Esophagus squamous epithelium (tissue), 5 donors: ENCODE measurements around the gene SLC38A8. TPM values are rescaled to one million over a fixed set of nuclear protein-coding genes. Genes with fewer than 3 reads are reported as not detected.

Experiments
- DNase-seq: peaks from one replicate; lab custom pipeline; 2025; lab: John Stamatoyannopoulos, UW
- H3K27ac ChIP-seq, 4 donors: fragments of 200-600 bp; sonication (generic); one replicate each; pipeline ENCODE4 v1.5.1; 2016 to 2019; ENCODE audit warnings: mild to moderate bottlenecking in 1 of 4
- H3K27me3 ChIP-seq, 4 donors: fragments of 200-600 bp; sonication (generic); 1 replicate in 3 of 4; 2 replicates in 1 of 4; pipeline versions ENCODE4 v1.5.1 to v1.6.0; 2017 to 2021; ENCODE audit warnings: antibody characterized with exemption in 1 of 4
- H3K36me3 ChIP-seq, 3 donors: fragments of 200-600 bp; sonication (generic); one replicate each; pipeline ENCODE4 v1.5.1; 2016 to 2019
- H3K4me1 ChIP-seq, 3 donors: fragments of 200-600 bp; sonication (generic); one replicate each; pipeline ENCODE4 v1.5.1; 2017 to 2019
- H3K4me3 ChIP-seq, 4 donors: fragments of 200-600 bp; sonication (generic); 1 replicate in 3 of 4; 2 replicates in 1 of 4; pipeline ENCODE4 v1.5.1; 2016 to 2019; ENCODE audit warnings: mild to moderate bottlenecking in 2 of 4, moderate library complexity in 1 of 4
- H3K9me3 ChIP-seq, 3 donors: fragments of 200-600 bp; sonication (generic); one replicate each; pipeline ENCODE4 v1.5.1; 2016 to 2019
- CTCF ChIP-seq, 6 experiments: fragments of 450-650 bp in 4 of 6; fragments of 200-600 bp in 2 of 6; sonication (generic) in 2 of 6; IDR thresholded peaks; one replicate each; pipeline ENCODE4 v1.5.1; 2016 to 2019; ENCODE audit warnings: antibody characterized with exemption in 6 of 6, mild to moderate bottlenecking in 4 of 6, moderate library complexity in 4 of 6
- POLR2A ChIP-seq, 4 donors: fragments of 450-650 bp; IDR thresholded peaks; one replicate each; pipeline ENCODE4 v1.6.1; 2017; ENCODE audit warnings: antibody characterized with exemption in 4 of 4, mild to moderate bottlenecking in 4 of 4, moderate library complexity in 3 of 4
- WGBS, 2 donors: methylation state at CpG; one replicate each; pipeline ENCODE4 v1.1.5; 2018; 5-methylcytosine and 5-hydroxymethylcytosine counted together
- intact Hi-C: fragments of 100-400 bp; cut with DNase I; formaldehyde crosslinking; loops from one replicate; pipeline ENCODE4 v1.15.0; 2022
- total RNA-seq, 4 donors: library from RNA; depleted of rRNA; stranded (reverse); fragments of >200 nt; gene quantifications; one replicate each; pipeline ENCODE4 v1.1.0, GENCODE V29; 2016
- donor health status: DM: yes; HTN: yes; CAD: no.

Gene SLC38A8
- total RNA-seq, 4 donors from 2014 or later, result not detected

- Histone ChIP-seq H3K27me3 (no peaks in the 10 kb centered on the region), H3K4me1 (no peaks in the 10 kb centered on the region), H3K27ac (no peak overlapping the region), H3K36me3 (peaks cover 11 to 98% (median 67%) of the 10 kb centered on the region in 3 donors), H3K4me3 (no peak overlapping the region), H3K9me3 (no peaks in the 10 kb centered on the region)
- intact Hi-C loops, result loop anchor here (10.0 kb wide), 1 partner anchor 97 kb away; the partner anchor contains the start of gene TAF1C
- no peak for TF ChIP-seq CTCF (IDR thresholded peaks at IDR 0.05)
- no peak for TF ChIP-seq POLR2A (IDR thresholded peaks at IDR 0.05)
- DNase-seq, result no peak
- 70 to 76% methylated on average over 11 of the region's 11 CpGs for WGBS, 2 donors
Measured at GRCh38 chr16:84087466-84088151, 45.0 kb upstream of the SLC38A8 start.

GRCh38 chr16:84087001-84087400 lies 44.4 kb upstream of the SLC38A8 start:
- H3K4me3 ChIP-seq, result no peak overlapping the region
- no peak overlapping the region for H3K27ac ChIP-seq
- peaks cover 11 to 98% (median 64%) of the 10 kb centered on the region in 3 donors for H3K36me3 ChIP-seq
- H3K9me3 ChIP-seq, result no peaks in the 10 kb centered on the region
- H3K27me3 ChIP-seq, result no peaks in the 10 kb centered on the region
- 87 to 89% methylated on average over 12 of the region's 12 CpGs for WGBS, 2 donors
- DNase-seq, result no peak
- intact Hi-C loops, result loop anchor here (10.0 kb wide), 1 partner anchor 98 kb away; the partner anchor contains the start of gene TAF1C
- no peaks in the 10 kb centered on the region for H3K4me1 ChIP-seq
- no peak for TF ChIP-seq CTCF (IDR thresholded peaks at IDR 0.05)
- no peak for TF ChIP-seq POLR2A (IDR thresholded peaks at IDR 0.05)

GRCh38 chr16:84086341-84086740 lies 43.7 kb upstream of the SLC38A8 start:
- Histone ChIP-seq H3K4me1 (no peaks in the 10 kb centered on the region), H3K36me3 (peaks cover 11 to 98% (median 58%) of the 10 kb centered on the region in 3 donors), H3K9me3 (no peaks in the 10 kb centered on the region), H3K4me3 (no peak overlapping the region), H3K27ac (no peak overlapping the region), H3K27me3 (no peaks in the 10 kb centered on the region)
- DNase-seq, result no peak
- TF ChIP-seq POLR2A (IDR thresholded peaks at IDR 0.05), result no peak
- no peak for TF ChIP-seq CTCF (IDR thresholded peaks at IDR 0.05)
- WGBS, 2 donors, result 76 to 79% methylated on average over 3 to 8 of the region's 11 CpGs
- intact Hi-C loops, result loop anchor here (10.0 kb wide), 1 partner anchor 98 kb away; the partner anchor contains the start of gene TAF1C

- Histone ChIP-seq H3K27me3 (no peaks in the 10 kb centered on the region), H3K27ac (no peak overlapping the region), H3K9me3 (no peaks in the 10 kb centered on the region), H3K36me3 (peaks cover 11 to 98% (median 53%) of the 10 kb centered on the region in 3 donors), H3K4me1 (peaks cover 0 to 3% (median 0%) of the 10 kb centered on the region in 3 donors), H3K4me3 (no peak overlapping the region)
- TF ChIP-seq POLR2A (IDR thresholded peaks at IDR 0.05) (no peak), CTCF (IDR thresholded peaks at IDR 0.05) (no peak)
- no peak for DNase-seq
- intact Hi-C loops, result loop anchor here (10.0 kb wide), 1 partner anchor 99 kb away; the partner anchor contains the start of gene TAF1C
- WGBS, 2 donors, result 52 to 54% methylated on average over 6 of the region's 6 CpGs
Measured at GRCh38 chr16:84085773-84086172, 43.2 kb upstream of the SLC38A8 start.

GRCh38 chr16:84085271-84085667 lies 42.7 kb upstream of the SLC38A8 start:
- 78 to 80% methylated on average over 5 to 8 of the region's 8 CpGs for WGBS, 2 donors
- Histone ChIP-seq H3K4me1 (peaks cover 0 to 8% (median 0%) of the 10 kb centered on the region in 3 donors), H3K27ac (no peak overlapping the region), H3K36me3 (peaks cover 11 to 98% (median 48%) of the 10 kb centered on the region in 3 donors), H3K4me3 (no peak overlapping the region), H3K9me3 (no peaks in the 10 kb centered on the region), H3K27me3 (no peaks in the 10 kb centered on the region)
- TF ChIP-seq CTCF (IDR thresholded peaks at IDR 0.05) (no peak), POLR2A (IDR thresholded peaks at IDR 0.05) (no peak)
- intact Hi-C loops, result loop anchor here (10.0 kb wide), 1 partner anchor 100 kb away; the partner anchor contains the start of gene TAF1C
- no peak for DNase-seq
